AML-193 (cell line): ENCODE data around the gene WDR48.
"Not testable (repeated sequence)": the region's sequence is repeated elsewhere in the genome, so short reads cannot be mapped to it uniquely, and the experiment has no call there.

ENCODE experiments used
- DNase-seq, 2 experiments: peaks; one replicate each; lab custom pipeline; 2025; lab: John Stamatoyannopoulos, UW

WDR48 gene

DNA sequence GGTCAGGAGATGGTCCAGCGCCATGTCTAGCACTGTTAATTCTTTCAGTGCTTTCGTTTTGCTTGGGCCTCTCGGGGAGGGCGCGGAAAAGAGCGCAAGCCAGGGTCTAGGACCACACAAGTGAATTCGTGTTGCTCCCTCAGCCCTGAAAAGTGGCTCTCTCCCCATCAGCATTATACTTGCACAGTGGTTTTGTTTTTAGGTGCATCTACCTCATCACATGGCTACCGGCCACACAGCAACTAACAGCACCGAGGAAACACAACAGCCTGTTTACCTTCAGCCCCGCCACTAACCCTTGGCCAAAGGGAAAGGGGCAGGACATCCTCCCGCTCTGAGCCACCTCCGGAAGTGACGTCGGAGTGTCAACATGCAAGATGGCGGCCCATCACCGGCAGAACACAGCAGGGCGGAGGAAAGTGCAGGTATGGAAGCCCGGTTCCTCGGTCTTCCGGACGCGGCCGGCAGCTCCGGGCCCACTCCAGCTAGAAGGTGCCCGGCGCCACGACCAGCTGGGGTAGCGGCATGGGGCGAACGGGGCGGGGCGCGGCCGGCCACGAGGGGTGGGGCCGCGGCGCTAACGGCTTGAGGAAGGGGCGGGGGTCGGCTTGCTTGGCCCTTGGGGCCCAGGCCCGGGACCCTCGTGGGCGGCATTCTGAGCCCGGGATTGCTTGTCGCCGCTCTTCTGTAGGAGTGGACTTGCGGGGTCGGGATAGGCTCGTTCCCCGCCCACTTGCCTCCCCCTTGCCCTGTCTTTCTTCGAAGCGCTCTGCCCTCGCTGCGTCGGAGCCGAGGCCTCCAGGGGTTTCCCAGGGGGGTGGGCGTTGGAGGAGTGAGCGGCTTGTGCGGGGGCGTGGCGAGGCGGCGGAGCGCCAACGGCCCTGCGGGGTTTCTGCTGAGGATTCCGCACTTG lies at the start of gene WDR48, which contains the start of gene SCN11A:
Gene WDR48, plus strand, starts transcription at position 368 of the 913 bp plus-strand sequence. Its CDS starts 10 bp downstream, at position 378.
Gene SCN11A, minus strand, starts transcription at position 296 of the 913 bp plus-strand sequence. CDS start 101,582 bp downstream, outside the sequence.
- DNase-seq = peak; percentile 85 to 92

DNA sequence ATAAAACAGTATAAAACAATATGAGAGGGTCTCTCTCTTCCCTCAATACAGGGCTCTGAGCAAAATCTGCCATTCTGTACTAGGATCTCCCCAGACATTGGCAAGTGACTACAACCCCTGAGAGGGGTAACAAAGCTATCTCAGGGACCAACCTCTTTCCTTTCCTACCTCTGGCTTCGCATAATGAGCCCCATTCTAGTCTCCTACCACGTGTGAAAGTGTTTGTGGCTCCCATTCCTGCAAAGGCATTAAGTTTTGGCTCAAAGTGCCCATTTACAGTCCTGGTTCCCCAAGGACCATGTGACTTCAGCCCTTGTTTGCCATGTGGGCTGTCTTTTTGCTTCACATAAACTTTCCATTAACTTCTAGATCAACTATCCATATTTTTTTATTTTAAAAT lies 46.5 kb upstream of the WDR48 start:
- no peak for DNase-seq

DNA sequence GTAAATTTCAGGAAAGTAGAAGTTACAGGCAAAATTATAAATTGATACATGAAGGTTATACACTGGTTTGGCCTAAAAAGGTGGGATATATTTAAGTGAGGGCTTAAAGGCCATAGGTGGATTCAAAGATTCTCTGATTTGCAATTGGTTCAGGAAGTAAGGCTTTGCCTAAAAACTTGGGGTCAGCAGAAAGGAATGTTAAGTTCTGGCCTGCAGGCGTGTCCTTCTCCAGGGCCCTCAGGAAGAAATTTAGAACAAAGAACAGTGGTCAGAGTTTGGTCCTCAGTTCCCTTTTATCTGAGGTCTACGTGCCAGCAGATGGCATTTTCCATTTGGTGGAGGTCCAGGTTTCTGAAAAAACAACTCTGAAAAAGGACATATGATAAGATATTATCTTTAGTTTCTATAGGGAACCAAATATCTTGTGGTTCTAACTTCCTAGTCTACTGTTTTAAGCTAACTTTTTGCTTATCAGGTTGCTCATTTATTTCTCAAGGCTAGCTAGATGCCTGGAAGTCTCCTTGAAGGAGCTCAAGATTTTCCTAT lies 40.6 kb upstream of the WDR48 start:
- no peak for DNase-seq

DNA sequence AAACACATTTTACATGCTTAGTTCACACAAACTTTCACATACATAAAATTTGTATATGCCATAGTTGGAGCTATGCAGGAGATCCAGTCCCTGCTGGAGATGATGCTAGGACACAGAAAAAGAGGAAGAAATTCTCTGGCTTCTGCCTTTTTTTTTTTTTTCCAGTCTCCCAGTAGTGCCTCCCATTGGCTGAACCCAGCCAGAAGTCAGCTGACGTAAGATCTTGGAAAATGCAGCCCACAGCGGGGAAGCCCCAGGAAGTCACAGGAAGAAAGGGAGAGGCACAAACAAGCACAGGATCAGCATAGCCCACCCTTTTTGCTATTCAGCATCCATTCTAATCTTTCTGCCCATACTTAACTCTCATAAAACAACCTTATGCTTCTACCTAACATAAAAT lies 38.5 kb upstream of the WDR48 start:
- DNase-seq = no peak

DNA sequence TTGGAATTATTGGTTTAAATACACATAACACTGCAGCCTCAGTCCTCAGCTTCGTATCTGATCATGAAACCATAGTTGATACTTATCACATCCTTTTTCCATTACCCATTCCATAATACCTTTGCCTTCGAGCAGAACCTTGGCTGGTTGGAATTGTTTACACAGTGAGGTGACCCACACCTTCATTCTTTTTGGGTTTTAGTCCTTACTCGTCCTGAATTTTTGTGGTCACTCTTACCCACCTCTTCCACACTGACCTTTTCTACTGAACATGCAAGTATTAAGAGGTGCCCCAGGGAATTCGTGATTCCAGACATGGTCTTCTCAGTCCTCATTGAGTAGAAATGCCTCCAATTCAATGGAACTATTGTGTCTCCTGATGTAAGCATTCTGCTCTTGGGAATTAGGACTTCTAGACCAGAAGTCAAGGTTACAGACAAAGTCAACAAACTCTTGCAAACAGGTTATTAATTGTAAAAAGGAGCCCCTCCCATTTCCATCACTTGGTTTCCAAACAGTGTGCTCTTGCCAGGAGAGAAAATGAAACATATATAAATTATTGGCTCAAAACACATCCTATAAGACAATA lies 37.8 kb upstream of the WDR48 start:
- no peak for DNase-seq

DNA sequence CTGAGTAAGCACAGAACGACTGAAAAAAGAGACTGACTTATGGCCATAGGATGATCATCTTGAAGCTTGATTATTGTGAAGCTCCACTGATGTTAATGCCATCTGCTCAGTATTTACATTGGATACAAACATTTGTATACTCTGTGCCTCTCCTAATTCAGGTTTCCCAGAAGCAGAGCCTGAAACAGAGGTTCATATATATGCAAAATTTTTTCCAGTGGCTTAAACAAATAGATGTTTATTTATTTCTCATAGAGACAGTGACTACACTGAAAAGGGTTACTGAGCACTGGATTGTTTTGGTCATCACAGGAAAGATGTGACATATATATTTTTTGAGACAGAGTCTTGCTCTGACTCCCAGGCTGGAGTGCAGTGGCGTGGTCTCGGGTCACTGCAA lies 36.4 kb upstream of the WDR48 start:
- DNase-seq = no peak

DNA sequence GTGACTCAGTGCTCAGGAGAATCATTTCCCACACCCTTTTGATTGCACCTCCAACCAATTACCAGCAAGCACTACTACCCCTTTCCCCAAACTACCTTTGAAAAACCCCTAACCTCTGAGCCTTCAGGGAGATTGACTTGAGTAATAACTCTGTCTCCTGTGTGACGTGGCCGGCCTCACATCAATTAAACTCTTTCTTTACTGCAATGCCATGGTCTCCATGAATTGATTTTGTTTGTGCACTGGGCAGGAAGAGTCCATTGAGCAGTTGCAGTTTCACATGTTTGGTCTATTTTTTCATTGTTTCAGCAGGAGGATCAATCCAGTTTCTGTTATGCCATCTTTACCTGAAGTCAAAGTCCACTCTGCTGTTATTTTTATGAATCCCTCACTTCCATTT lies 32.5 kb upstream of the WDR48 start:
- no peak for DNase-seq

DNA sequence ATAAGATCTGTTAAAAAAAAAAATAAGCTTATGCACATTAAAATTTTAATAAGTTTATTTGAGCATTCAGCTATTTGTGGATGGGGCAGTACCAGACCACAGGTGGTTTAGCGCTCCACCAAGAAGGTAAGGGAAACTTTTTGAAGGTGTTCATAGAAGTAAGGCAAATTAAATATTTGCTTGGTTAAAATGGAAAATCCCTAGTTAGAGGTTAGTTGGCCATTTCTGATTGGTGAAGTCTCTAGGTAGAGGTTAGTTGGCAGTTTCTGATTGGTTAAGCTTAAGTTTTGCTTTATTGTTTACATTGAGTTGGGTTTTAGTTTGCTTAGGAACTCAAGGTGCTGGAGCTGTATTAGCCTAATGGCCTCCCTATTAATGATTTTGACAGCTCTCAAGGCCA lies 30.8 kb upstream of the WDR48 start:
- no peak for DNase-seq

DNA sequence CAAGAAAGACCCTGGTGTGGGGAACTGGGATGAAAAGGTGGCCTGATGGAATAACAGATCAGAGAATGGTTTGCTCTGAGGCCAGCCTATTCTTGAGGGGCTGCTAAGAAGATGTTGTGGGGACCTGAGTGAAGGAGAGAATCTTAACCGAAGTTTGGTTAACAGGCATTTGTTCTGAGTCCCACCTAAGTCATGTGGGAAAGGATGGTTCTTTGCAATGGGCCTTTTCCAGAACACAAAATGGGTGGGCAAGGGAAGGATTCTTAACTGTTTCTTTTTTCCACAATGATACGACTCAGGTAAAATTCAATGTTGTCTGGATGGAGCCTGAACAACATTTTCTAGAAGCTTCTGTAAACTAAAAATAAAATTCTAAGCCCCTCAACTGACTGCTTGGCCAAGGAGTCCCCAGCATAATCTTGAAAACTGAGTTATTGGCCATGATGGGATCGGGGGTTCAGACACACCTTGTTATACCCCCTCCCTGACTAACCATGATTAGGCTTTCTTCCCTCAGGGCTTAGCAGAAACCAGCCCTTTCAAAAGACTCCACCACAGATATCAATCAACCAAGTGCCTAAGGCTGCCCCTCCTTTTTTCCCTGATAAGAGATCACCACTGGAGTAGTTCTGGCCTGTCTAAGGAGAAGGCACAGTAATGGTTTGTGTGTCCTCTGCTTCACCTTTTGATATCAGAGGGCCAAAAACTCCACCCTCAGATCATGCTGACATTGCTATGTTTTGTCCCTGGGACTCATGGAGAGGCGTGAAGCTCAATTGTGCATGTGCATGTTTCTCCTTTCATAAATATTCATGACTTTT lies 30.1 kb upstream of the WDR48 start:
- DNase-seq = no peak

DNA sequence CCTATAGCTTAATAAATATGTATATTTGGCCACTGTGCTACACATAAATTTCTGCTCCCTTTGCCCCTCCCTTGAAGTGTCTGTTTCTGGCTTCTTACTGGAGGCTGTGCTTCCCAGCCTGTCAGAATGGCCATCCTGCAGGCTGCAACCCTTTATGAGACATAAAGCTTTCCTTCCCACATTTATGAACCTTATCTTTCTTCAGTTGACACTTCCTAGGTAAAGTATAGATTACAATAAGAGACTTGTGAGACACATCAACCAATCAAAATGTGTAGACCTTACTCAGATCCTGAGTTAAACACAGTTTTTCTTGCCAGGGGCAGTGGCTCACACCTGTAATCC lies 29.6 kb upstream of the WDR48 start:
- DNase-seq = no peak

DNA sequence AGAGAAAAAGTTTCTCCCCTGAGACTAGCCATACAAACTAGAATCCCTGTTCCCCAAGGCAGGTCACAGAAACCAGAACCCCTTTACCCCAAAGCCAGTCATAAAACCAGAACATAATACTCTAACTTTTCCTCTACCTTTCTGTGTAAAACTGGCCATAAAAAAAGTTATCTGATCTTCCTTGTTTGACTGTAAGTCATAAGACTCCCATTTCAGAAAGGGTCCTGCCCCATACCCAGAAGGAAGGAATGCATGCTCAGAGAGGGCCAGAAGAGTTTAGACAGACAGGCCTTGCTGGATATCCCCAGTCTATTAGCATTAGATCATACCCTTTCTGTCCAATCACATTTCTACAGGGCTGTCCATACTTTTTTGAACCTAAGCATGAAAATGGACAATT lies 27.3 kb upstream of the WDR48 start:
- no peak for DNase-seq

DNA sequence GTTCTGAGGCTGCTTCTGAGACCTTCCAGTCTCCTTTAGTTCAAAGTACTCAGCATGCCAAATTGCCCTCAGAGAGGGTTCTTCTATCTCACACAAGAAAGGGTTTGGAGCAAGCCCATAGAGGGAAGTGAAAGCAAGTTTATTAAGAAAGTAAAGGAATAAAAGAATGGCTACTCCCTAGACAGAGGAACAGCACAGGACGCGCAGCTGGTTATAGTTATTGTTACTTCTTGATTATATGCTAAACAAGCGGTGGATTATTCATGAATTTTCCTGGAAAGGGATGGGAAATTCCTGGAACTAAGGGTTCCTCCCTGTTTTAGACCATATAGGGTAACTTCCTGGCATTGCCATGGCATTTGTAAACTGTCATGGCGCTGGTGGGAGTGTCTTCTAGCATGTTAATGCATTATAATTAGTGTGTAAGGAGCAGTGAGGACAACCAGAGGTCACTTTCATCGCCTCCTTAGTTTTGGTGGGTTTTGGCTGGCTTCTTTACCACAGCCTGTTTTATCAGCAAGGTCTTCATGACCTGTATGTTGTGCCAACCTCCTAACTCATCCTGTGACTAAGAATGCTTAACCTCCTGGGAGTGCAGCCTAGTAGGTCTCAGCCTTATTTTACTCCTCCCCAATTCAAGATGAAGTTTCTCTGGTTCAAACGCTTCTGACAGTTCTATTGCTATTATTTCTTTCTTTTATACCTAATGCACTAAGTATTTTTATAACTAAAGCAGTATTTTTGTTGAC lies 26.4 kb upstream of the WDR48 start:
- no peak for DNase-seq

DNA sequence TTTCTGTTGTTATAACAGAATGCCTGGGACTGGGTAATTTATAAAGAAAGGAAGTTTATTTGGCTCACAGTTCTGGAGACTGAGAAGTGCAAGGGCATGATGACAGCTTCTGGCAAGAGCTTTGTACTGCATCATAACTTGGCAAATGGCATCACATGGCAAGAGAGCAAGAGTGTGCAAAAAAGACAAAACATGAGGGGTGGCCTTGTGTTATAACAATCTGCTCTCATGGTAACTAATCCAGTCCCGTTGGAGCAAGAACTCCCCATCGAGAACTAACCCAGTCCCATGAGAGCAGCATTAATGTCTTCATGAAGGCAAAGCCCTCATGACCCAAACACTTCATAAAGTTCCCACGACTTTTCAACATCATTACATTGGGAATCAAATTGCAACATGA lies 23.3 kb upstream of the WDR48 start:
- no peak for DNase-seq

DNA sequence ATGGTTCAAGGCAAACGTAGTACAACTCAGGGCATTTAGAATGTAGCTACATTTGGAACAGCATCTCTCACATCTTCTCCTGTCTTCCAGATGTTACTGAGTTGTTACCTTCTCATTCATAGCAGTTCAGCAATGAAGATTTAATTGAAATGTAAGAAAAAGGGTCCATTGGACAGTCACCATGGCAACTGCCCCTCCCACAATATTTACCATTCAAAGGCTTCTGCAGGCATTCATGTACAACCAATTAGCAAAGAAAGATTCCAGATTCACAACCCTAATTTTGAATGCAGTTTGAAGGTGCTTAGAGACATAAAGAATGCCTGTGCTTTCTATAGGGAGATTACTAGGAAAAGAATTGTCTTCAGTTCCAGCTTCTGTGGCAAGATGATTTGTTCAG lies 22.3 kb upstream of the WDR48 start:
- no peak for DNase-seq

DNA sequence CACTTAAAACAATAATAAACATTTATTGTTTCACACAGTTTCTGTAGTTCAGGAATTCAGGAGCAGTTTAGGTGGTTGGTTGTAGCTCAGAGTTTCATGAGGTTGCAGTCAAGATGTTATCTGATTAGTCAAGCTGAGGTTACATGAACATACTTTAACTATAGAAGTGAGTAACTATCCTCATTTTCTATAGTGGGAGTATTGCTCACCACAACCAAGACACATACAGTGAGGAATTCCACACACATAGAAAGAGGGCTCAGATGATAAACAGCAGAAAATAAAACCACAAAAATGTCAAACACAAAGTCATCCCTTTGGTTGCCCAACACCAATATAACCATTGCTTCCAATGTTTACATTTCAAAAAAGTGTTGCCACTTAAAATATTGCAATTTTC lies 13.7 kb upstream of the WDR48 start:
- no peak for DNase-seq

DNA sequence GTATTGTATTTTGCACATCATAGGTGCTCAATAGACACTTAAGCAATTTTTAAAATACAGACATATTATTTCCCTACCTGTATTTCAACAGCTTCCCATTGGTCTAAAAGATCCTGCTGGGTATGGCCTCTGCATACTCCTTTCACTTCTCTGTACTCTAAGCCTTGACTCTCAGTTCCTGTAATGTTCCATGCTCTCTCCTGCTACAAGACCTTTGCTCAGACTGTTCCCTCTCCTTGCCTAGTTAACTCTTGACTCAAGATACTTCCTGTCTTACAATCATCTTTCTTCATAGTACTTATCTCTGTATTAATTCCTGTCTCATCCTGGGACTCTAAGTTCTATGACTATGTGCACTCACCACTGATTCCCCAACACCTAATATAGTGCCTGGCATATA lies 1.8 kb upstream of the WDR48 start:
- no peak for DNase-seq

DNA sequence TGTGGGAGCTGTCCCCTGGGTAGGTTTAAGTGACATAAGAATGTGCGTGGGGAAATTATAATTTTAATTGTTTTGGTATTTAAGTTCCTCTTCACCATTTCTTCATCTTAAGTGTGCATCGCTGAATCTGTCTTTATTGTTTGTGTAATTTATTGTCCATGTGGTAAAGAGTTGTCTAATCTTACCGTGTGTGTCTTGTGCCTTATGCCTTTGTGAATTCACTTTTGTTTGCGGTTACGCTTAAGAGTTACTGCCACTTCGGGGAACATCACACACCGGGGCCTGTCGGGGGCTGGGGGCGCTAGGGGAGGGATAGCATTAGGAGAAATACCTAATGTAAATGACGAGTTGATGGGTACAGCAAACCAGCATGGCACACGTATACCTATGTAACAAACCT lies 767 bp downstream of the WDR48 start:
- DNase-seq = peak in 1 of 2 experiments; percentile 33

DNA sequence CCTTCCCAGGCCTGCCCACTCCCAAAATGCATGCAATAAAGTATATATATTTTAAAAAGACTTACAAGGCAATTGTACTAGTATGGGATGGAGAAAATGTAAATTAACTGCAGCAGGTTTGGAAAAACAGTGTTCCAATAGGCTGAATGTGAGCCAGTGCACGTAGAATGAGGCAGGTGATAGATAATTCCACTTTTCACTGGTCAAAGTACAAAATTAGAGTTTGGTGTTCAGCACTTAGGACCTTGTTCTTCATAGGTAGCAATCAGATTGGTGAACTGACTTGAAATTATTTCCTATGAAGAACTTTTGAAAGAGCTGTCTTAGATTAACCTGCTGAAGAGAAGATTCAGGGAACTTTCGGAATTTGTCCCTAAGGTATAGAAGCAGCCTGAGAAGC lies 1.9 kb downstream of the WDR48 start:
- no peak for DNase-seq

DNA sequence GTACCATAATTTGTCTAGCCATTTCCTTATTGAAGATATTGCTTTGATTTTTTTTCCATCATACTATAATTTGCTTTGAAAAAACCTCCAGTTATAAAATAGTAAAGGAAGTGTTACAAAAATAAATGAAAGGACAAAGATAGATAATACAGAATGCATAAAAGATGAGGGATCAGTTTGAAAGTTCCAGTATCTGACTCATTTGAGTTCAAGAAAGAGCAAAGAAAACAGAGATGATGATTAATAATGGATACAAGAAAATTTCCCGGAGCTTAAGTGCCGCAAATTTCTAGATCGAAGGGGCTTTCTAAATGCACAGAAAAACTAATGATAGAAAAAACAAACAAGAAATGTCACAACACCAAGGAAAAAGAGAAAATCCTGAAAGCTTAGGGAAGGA lies 4.3 kb downstream of the WDR48 start:
- no peak for DNase-seq

DNA sequence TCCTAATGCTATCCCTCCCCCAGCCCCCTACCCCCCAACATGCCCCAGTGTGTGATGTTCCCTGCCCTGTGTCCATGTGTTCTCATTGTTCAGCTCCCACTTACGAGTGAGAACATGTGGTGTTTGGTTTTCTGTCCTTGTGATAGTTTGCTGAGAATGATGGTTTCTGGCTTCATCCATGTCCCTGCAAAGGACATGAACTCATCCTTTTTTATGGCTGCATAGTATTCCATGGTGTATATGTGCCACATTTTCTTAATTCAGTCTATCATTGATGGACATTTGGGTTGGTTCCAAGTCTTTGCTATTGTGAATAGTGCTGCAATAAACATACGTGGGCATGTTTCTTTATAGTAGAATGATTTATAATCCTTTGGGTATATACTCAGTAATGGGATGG lies 9.4 kb downstream of the WDR48 start:
- DNase-seq = not testable (repeated sequence)

DNA sequence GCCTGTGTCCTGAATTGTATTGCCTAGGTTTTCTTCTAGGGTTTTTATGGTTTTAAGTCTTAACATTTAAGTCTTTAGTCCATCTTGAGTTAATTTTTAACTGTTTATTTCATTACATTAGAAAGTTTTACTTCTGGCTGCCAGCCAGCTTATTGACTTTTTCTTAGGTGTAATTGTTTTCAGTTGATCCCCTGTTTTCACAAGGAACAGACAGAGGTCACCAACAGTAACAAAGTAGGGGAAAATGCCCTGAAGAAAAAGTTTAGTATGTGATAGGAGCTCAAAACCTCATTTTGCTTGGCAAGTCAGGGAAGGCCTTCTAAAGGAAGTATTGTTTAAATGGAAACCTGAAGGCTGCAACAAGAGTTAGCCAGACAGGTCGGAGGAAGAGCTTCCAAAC lies 10.4 kb downstream of the WDR48 start:
- DNase-seq = no peak

DNA sequence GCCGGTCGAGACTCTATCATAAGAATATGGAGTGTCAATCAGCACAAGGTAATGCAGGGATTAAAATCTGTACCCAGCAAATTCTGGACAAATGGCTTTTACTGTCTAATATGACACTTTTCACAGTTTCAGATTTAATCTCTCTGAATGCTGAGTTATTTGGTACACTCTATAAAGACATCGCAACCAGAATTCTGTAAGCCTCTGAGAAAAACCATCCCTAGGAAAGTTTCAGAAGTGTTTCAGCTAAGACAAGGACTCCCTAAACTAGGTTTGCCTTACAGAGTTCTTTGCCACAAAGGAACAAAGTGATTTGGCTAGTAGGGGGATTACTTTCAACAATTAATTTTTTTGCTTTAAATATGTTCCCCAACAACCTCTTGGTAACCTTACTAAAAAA lies 11.3 kb downstream of the WDR48 start:
- DNase-seq = no peak
